WERI-Rb-1 (cell line): Measurements from ENCODE around the gene SOWAHA.
A peak's percentile ranks its signal among the peaks of the same experiment; 100 is the strongest.

ENCODE experiments used
- DNase-seq: peaks from one replicate; pipeline ENCODE4 v3.0.0-alpha.2; 2020
- H3K27ac ChIP-seq: fragments of 250-450 bp; sonication (Bioruptor Pico); 2 replicates; pipeline ENCODE4 v1.5.1; 2020; ENCODE audit warnings: mild to moderate bottlenecking, moderate library complexity
- H3K27me3 ChIP-seq: fragments of 250-450 bp; sonication (Bioruptor Pico); 2 replicates; pipeline ENCODE4 v1.5.1; 2021; ENCODE audit warnings: mild to moderate bottlenecking, low read depth, moderate library complexity; ENCODE audit not compliant: insufficient read depth, severe bottlenecking
- H3K36me3 ChIP-seq: fragments of 250-450 bp; sonication (Bioruptor Pico); 2 replicates; pipeline ENCODE4 v1.5.1; 2020; ENCODE audit warnings: mild to moderate bottlenecking, moderate library complexity
- H3K4me3 ChIP-seq: 2 replicates; pipeline ENCODE4 v1.5.1; 2011; ENCODE audit warnings: low read depth, mild to moderate bottlenecking, control low read depth, low read length
- H3K9me3 ChIP-seq: fragments of 250-450 bp; sonication (Bioruptor Pico); 2 replicates; pipeline ENCODE4 v1.5.1; 2021; ENCODE audit warnings: mild to moderate bottlenecking, moderate library complexity; ENCODE audit not compliant: severe bottlenecking
- TF ChIP-seq, protein P1 (sequence below): IDR thresholded peaks from 2 replicates; pipeline ENCODE4 v1.5.1; 2011; ENCODE audit warnings: low read depth, mild to moderate bottlenecking, control low read depth, inconsistent platforms, low read length

SOWAHA gene

DNA sequence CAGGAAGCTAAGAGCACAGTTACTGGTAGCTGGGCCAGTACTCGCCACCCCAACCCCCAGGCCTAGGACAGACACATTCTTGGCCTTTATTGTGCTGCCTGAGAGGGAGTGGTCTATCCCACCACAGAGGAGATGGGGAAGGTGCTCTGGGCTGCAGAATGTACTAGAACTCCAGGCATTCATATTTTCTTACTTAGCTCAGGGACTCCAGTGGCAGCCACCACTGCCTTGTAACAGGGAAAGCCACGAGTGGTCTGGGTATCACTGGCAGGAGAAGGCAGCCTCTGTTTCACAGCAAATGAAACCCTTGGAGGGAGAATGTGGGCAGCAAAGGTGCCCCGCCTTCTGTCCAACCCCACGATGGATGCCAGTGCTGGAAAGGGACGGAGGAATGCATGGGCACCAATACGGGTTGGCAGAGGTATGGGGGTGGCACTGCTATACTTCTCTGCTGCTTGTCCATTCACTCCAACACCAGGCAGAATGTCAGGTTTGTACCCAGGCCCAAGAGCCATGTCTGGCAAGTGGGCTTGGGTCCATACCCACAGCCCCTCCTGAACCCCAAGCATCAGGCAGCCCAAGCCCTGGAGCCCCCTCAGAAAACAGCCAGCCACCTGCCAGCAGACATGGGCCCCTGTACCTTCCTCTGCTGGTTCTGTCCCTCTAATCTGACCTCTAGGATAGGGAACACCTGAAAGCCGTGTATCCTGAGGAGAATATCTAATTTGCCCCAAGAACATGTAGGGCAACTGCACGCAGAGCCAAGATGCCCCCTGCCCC lies 40.6 kb upstream of the SOWAHA start:
- Histone ChIP-seq H3K9me3 (no peaks in the 10 kb centered on the region), H3K27me3 (no peaks in the 10 kb centered on the region), H3K27ac (no peak overlapping the region), H3K36me3 (no peaks in the 10 kb centered on the region), H3K4me3 (no peak overlapping the region)
- TF ChIP-seq, protein P1, sequence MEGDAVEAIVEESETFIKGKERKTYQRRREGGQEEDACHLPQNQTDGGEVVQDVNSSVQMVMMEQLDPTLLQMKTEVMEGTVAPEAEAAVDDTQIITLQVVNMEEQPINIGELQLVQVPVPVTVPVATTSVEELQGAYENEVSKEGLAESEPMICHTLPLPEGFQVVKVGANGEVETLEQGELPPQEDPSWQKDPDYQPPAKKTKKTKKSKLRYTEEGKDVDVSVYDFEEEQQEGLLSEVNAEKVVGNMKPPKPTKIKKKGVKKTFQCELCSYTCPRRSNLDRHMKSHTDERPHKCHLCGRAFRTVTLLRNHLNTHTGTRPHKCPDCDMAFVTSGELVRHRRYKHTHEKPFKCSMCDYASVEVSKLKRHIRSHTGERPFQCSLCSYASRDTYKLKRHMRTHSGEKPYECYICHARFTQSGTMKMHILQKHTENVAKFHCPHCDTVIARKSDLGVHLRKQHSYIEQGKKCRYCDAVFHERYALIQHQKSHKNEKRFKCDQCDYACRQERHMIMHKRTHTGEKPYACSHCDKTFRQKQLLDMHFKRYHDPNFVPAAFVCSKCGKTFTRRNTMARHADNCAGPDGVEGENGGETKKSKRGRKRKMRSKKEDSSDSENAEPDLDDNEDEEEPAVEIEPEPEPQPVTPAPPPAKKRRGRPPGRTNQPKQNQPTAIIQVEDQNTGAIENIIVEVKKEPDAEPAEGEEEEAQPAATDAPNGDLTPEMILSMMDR, result no peak
- no peak for DNase-seq

DNA sequence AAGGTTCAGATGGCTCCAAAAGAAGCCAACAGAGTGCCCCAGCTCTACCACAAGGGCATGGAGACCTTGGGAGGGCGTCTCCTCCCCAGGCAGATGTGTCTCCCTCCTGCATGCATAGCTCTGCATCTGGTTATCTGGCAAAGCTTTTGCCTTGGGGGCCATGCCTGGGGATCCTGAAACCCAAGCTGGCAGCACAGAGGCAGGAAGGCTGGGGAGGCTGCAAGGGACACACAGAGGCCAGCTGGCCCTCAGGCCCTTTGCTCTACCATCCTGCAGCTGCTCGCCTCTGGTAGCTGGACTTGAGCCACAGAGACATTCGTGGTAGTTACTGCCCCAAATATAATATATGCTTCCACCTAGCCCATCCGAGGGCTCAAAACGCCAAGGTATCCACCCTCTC lies 40.0 kb upstream of the SOWAHA start:
- TF ChIP-seq, protein P1, result no peak
- DNase-seq, result no peak
- Histone ChIP-seq H3K27me3 (no peaks in the 10 kb centered on the region), H3K27ac (no peak overlapping the region), H3K36me3 (no peaks in the 10 kb centered on the region), H3K4me3 (no peak overlapping the region), H3K9me3 (no peaks in the 10 kb centered on the region)

DNA sequence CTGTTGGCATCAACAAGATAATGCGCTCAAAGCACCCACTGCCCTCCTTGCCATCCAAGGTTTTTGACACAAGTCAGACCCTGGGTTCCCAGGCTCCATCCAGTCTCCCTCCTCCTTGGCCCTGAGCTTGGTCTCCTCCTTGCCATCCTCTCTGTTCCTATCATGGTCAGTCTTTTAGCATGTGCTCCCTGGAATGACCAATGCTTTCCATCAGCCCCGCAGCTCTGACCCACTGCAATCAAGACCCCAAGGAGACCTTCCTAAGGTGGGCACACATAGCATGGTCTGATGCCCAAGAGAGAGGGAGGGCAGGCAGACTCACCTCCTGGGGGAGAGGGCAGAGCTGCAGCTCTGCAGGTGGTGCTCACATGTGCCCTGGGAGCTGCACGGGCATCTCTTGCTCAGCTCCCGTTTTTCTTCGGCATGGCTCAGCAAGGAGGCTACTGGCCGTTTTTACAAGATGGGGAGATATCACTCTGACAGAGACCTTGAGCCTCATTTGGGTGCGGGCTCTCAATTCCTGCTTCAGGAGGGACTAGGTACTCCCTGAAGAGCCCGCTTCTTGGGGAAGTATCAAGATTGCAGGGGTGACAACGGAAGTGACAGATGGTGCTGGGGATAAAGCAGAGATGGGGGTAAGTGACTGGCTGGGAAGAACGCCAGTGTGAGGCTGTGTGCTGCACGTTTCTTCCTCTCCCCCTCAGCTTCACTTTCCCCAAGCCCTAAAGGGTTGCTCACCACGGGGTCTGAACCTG lies 39.3 kb upstream of the SOWAHA start:
- H3K4me3 ChIP-seq, result peak overlapping the region; percentile 10; the same call in 1 of the 2 replicates
- H3K27me3 ChIP-seq, result no peaks in the 10 kb centered on the region

DNA sequence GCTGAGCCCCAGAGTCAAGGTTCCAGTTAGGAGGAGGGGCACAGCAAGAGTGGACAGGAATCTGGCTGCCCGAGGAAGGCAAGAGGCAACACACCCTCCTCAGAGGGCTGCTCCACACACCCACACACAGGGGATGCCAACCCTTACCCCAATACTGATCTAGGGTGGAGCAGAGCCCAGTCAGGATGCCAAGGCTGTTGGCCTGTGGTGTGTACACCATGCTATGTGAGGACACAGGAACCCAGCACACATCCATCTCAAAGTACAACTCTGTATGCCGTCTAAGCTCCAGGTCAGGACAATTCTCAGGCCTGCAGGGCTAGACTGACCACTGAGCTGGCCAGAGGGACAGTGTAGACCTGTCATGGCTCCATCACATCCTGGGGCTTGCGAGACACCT lies 38.7 kb upstream of the SOWAHA start:
- no peaks in the 10 kb centered on the region for H3K36me3 ChIP-seq
- no peaks in the 10 kb centered on the region for H3K27me3 ChIP-seq
- H3K4me3 ChIP-seq, result peak overlapping the region; percentile 10; the same call in 1 of the 2 replicates
- TF ChIP-seq, protein P1, result no peak
- H3K27ac ChIP-seq, result peak overlapping the region; percentile 77
- H3K9me3 ChIP-seq, result no peaks in the 10 kb centered on the region
- DNase-seq, result no peak

More for the DNA sequence above, 39.3 kb upstream of the SOWAHA start:
- Histone ChIP-seq H3K27ac (peak overlapping the region; percentile 77), H3K9me3 (no peaks in the 10 kb centered on the region), H3K36me3 (no peaks in the 10 kb centered on the region)
- TF ChIP-seq, protein P1, result no peak
- DNase-seq, result peak; percentile 63

DNA sequence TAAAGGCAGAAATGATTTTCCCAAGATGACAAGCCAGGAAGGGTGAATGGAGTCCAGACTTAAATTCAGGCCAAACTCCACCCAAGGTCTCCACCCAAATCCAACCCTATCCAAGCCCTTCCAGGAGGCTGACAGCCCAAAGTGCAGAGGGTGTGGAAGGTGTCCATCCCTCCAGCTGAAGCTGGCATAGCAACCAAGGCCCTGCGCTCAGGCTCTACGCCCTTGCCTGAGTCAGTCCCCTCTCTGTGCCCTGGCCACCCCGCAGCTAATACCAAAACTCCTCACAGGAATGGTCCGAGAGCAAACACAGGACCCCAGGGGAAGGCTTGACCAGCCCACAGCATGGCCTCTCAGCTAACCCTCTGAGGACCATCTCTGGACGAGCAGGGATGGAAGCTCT lies 38.2 kb upstream of the SOWAHA start:
- Histone ChIP-seq H3K27me3 (no peaks in the 10 kb centered on the region), H3K9me3 (no peaks in the 10 kb centered on the region), H3K27ac (peak overlapping the region; percentile 77), H3K36me3 (no peaks in the 10 kb centered on the region), H3K4me3 (no peak overlapping the region)
- no peak for DNase-seq
- TF ChIP-seq, protein P1, result no peak
